HL-60 (cell line): ENCODE results near the gene ICAM5.

ENCODE experiments used
- DNase-seq, 2 experiments: peaks; one replicate each; pipeline ENCODE4 v3.0.0-alpha.2; 2010 to 2020; ENCODE audit warnings: low read depth in 1 of 2, low spot score in 1 of 2
- H3K27ac ChIP-seq: fragments of 250-450 bp; sonication (Bioruptor Pico); replicated peaks from 2 replicates; pipeline ENCODE4 v1.5.1; 2020; ENCODE audit warnings: mild to moderate bottlenecking, moderate library complexity
- H3K27me3 ChIP-seq: fragments of 250-450 bp; sonication (Bioruptor Pico); 2 replicates; pipeline ENCODE4 v1.5.1; 2021; ENCODE audit warnings: mild to moderate bottlenecking, moderate library complexity; ENCODE audit not compliant: insufficient read depth, poor library complexity, severe bottlenecking
- H3K4me3 ChIP-seq: replicated peaks from 2 replicates; pipeline ENCODE4 v1.5.1; 2011; ENCODE audit warnings: mild to moderate bottlenecking, control low read depth, low read length; ENCODE audit not compliant: insufficient read depth
- CTCF ChIP-seq: IDR thresholded peaks from one replicate; pipeline ENCODE4 v1.5.1; 2011; ENCODE audit warnings: low read length, control low read depth, inconsistent platforms; ENCODE audit not compliant: insufficient read depth
- GABPA ChIP-seq: IDR thresholded peaks from 2 replicates; pipeline ENCODE4 v1.6.1; 2012; ENCODE audit warnings: low read depth
- POLR2AphosphoS5 ChIP-seq: IDR thresholded peaks from 2 replicates; pipeline ENCODE4 v1.6.1; 2012; ENCODE audit warnings: low read depth
- REST ChIP-seq: IDR thresholded peaks from 2 replicates; pipeline ENCODE4 v1.6.1; 2012; ENCODE audit warnings: low read depth; ENCODE audit not compliant: insufficient replicate concordance
- SPI1 ChIP-seq: IDR thresholded peaks from 2 replicates; pipeline ENCODE4 v1.6.1; 2012; ENCODE audit warnings: low read depth, mild to moderate bottlenecking, borderline replicate concordance

The ICAM5 gene

DNA sequence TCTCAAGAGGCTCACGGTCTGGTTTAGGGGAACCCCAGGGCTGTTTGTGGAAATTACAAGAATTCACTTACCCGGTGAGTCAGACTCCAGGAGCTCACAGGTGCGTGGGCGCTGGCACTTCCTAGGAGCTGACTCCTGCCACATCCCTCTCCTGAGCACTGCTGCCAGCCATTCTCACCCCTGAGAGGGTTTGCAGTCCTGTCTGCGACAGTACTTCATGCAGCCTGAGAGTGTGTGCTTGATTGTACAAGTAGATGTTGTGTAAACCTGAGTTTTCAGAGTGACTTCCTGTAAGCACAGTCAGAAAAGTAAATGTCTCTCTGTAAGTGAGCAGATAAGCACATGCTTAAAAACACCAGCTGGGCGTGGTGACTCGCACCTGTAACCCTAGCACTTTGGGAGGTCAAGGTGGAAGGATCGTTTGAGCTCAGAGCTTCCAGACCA is 29.6 kb upstream of the ICAM5 start:
- H3K27ac ChIP-seq: no peak overlapping the region
- no peak overlapping the region for H3K4me3 ChIP-seq
- H3K27me3 ChIP-seq: no peaks in the 10 kb centered on the region
- no peak for DNase-seq
- TF ChIP-seq GABPA (no peak), POLR2AphosphoS5 (0 out of 2 replicates have a peak, but pooled peaks have one; percentile 26)

- Histone ChIP-seq H3K27me3 (no peaks in the 10 kb centered on the region), H3K4me3 (no peak overlapping the region), H3K27ac (no peak overlapping the region)
- no peak for TF ChIP-seq SPI1
- no peak for TF ChIP-seq GABPA
- TF ChIP-seq REST: no peak
- TF ChIP-seq POLR2AphosphoS5: no peak
- TF ChIP-seq CTCF: no peak
- no peak for DNase-seq
Observed at GRCh38 chr19:10262771-10263170, 27.0 kb upstream of the ICAM5 start.

- TF ChIP-seq POLR2AphosphoS5: no peak
- TF ChIP-seq GABPA: no peak
- TF ChIP-seq REST: no peak
- H3K27ac ChIP-seq: no peak overlapping the region
Observed at GRCh38 chr19:10266706-10267105, 23.0 kb upstream of the ICAM5 start.

GRCh38 chr19:10268071-10268470 is 21.7 kb upstream of the ICAM5 start:
- Histone ChIP-seq H3K27ac (no peak overlapping the region), H3K4me3 (no peak overlapping the region), H3K27me3 (peaks cover 2% of the 10 kb centered on the region)
- TF ChIP-seq SPI1 (no peak), GABPA (no peak), REST (no peak), POLR2AphosphoS5 (no peak), CTCF (no peak)
- no peak for DNase-seq

More at GRCh38 chr19:10266706-10267105, 23.0 kb upstream of the ICAM5 start:
- Histone ChIP-seq H3K4me3 (no peak overlapping the region), H3K27me3 (peaks cover 2% of the 10 kb centered on the region)
- DNase-seq: no peak
